ENCODE results near the gene BICRA. TPM values are rescaled to one million over a fixed set of nuclear protein-coding genes. Genes with fewer than 3 reads are reported as not detected.
"Not testable (repeated sequence)": the region's sequence is repeated elsewhere in the genome, so short reads cannot be mapped to it uniquely, and the experiment has no call there.

Gene BICRA
- total and polyA plus RNA-seq, 12 donors: 1.8 to 24.6 (median 9.0) TPM

DNA sequence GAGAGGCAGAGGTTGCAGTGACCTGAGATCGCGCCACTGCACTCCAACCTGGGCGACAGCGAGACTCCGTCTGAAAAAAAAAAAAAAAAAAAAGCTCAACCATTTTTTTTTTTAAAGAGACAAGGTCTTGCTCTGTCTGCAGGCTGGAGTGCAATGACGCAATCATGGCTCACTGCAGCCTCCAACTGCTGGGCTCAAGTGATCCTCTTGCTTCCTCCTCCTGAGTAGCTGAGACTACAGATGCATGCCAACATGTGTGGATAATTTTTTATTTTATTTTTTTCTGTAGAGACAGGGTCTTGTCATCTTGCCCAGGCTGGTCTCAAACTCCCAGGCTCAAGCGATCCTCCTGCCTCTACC lies 114.6 kb downstream of the BICRA start:
- WGBS, 4 donors: 12 to 22% (median 14%) methylated on average over 7 of the region's 7 CpGs

DNA sequence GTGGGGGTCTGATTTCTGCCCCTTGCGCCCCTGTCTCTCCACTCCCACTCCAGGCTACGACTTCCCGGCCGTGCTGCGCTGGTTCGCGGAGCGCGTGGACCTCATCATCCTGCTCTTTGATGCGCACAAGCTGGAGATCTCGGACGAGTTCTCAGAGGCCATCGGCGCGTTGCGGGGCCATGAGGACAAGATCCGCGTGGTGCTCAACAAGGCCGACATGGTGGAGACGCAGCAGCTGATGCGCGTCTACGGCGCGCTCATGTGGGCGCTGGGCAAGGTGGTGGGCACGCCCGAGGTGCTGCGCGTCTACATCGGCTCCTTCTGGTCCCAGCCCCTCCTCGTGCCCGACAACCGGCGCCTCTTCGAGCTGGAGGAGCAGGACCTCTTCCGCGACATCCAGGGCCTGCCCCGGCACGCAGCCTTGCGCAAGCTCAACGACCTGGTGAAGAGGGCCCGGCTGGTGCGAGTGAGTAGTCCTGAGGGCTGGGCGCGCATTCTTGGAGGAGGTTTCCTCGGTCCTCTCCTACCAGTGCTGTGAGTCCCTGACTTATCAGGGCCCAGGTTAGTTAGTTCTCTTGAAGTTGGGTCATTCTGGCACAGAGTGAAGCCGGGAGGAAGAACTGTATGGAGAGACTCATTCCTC lies 116.9 kb downstream of the BICRA start:
- no peaks in the 10 kb centered on the region for H3K27me3 ChIP-seq
- H3K9me3 ChIP-seq (replicated peaks in 1 of 3): no peaks in the 10 kb centered on the region
- TF ChIP-seq POLR2A (IDR thresholded peaks at IDR 0.05): no peak
- TF ChIP-seq, protein P1, sequence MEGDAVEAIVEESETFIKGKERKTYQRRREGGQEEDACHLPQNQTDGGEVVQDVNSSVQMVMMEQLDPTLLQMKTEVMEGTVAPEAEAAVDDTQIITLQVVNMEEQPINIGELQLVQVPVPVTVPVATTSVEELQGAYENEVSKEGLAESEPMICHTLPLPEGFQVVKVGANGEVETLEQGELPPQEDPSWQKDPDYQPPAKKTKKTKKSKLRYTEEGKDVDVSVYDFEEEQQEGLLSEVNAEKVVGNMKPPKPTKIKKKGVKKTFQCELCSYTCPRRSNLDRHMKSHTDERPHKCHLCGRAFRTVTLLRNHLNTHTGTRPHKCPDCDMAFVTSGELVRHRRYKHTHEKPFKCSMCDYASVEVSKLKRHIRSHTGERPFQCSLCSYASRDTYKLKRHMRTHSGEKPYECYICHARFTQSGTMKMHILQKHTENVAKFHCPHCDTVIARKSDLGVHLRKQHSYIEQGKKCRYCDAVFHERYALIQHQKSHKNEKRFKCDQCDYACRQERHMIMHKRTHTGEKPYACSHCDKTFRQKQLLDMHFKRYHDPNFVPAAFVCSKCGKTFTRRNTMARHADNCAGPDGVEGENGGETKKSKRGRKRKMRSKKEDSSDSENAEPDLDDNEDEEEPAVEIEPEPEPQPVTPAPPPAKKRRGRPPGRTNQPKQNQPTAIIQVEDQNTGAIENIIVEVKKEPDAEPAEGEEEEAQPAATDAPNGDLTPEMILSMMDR (IDR thresholded peaks at IDR 0.05): no peak
- peaks cover 0 to 24% of the 10 kb centered on the region in 2 donors for H3K36me3 ChIP-seq (replicated peaks in 1 of 2)
- WGBS, 4 donors: 83 to 91% (median 89%) methylated on average over 46 to 48 of the region's 48 CpGs
- DNase-seq: no peak
- H3K4me1 ChIP-seq (replicated peaks in 1 of 2): peaks cover 13 to 18% of the 10 kb centered on the region in 2 donors
- intact Hi-C loops (cut with DNase I): no loop called here
- peak overlapping the region in 1 of 5 donors; percentile 49 for H3K27ac ChIP-seq
- H3K4me3 ChIP-seq: no peak overlapping the region

More for the DNA sequence above, 114.6 kb downstream of the BICRA start:
- Histone ChIP-seq H3K9me3 (replicated peaks in 1 of 3) (no peaks in the 10 kb centered on the region), H3K4me1 (replicated peaks in 1 of 2) (peaks cover 26 to 30% of the 10 kb centered on the region in 2 donors), H3K27me3 (no peaks in the 10 kb centered on the region), H3K36me3 (replicated peaks in 1 of 2) (peaks cover 0 to 20% of the 10 kb centered on the region in 2 donors), H3K27ac (peak overlapping the region in 3 of 5 donors; percentile 68 to 89 (median 71)), H3K4me3 (peak overlapping the region in 1 of 4 donors; percentile 30)
- DNase-seq: peak; percentile 67 to 90 (median 87)
- intact Hi-C loops (cut with DNase I): no loop called here
- TF ChIP-seq POLR2A (IDR thresholded peaks at IDR 0.05): peak in 1 of 2 donors; percentile 17
- TF ChIP-seq, protein P1 (IDR thresholded peaks at IDR 0.05): no peak

DNA sequence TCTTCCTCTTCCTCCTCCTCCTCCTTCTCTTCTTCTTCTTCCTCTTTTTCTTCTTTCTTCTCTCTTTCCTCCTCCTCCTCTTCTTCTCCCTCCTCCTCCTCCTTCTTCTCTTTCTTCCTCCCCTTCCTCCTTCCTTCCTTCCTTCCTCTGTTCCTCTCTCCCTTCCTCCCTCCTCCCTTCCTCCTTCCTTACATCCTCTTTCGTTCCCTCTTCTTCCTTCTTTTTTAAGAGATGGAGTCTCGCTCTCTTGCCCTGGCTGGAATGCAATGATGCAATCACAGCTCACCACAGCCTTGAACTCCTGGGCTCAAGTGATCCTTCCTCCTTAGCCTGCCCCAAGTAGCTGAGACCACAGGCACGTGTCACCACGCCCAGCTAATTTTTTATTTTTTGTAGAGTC lies 117.5 kb downstream of the BICRA start:
- intact Hi-C loops (cut with DNase I): no loop called here
- Histone ChIP-seq H3K4me3 (no peak overlapping the region), H3K27me3 (no peaks in the 10 kb centered on the region), H3K27ac (peak overlapping the region in 1 of 5 donors; percentile 17), H3K36me3 (replicated peaks in 1 of 2) (peaks cover 0 to 25% of the 10 kb centered on the region in 2 donors), H3K4me1 (replicated peaks in 1 of 2) (peaks cover 13 to 18% of the 10 kb centered on the region in 2 donors), H3K9me3 (replicated peaks in 1 of 3) (no peaks in the 10 kb centered on the region)
- DNase-seq: peak in 1 of 7 donors; percentile 34
- WGBS, 4 donors: 51 to 65% (median 57%) methylated on average over 4 of the region's 4 CpGs
- TF ChIP-seq POLR2A (IDR thresholded peaks at IDR 0.05): no peak
- TF ChIP-seq, protein P1 (IDR thresholded peaks at IDR 0.05): no peak

DNA sequence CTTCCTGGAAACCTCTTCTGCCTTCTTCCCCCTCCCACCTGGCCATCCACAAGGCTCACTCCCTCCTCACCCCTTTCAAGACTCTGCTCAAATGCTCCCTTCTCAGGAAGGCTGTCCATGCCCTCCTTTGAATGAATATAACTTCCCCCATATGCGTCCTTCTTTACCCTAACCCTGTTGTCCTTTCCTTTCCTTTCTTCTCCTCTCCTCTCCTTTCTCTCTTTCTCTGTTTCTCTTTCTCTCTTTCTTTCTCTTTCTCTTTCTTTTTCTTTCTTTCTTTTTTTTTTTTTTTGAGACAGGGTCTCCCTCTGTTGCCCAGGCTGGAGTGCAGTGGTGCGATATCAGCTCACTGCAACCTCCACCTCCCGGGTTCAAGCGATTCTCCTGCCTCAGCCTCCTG lies 119.4 kb downstream of the BICRA start:
- Histone ChIP-seq H3K4me1 (replicated peaks in 1 of 2) (peaks cover 11 to 13% of the 10 kb centered on the region in 2 donors), H3K36me3 (replicated peaks in 1 of 2) (peaks cover 0 to 25% of the 10 kb centered on the region in 2 donors)
- H3K4me3 ChIP-seq; H3K27ac ChIP-seq; H3K27me3 ChIP-seq; DNase-seq; H3K9me3 ChIP-seq (replicated peaks in 1 of 3); intact Hi-C loops (cut with DNase I): not testable (repeated sequence)
- WGBS, 4 donors: 91 to 93% (median 92%) methylated on average over 4 of the region's 4 CpGs

DNA sequence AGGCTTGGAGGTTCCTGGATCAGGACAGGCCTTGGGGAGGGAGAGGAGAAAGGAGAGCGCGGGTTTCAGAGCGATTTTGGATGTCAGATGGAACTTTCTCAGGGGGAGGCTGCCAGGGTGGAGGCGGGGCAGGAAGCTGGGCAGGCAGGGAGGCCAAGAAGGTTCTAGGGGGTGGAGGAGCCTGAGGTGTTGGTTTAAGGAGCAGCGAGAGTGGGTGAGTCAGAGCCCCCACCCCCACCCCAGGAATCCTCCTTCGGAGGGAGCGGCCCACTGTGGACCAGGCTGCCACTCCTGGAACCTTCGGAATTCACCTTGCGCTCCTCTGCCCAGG lies 120.5 kb downstream of the BICRA start:
- peak overlapping the region in 3 of 5 donors; percentile 19 to 78 (median 56) for H3K27ac ChIP-seq
- TF ChIP-seq POLR2A (IDR thresholded peaks at IDR 0.05): no peak
- TF ChIP-seq, protein P1 (IDR thresholded peaks at IDR 0.05): no peak

More for the DNA sequence above, 120.5 kb downstream of the BICRA start:
- Histone ChIP-seq H3K4me1 (replicated peaks in 1 of 2) (peaks cover 4 to 8% of the 10 kb centered on the region in 2 donors), H3K36me3 (replicated peaks in 1 of 2) (peaks cover 0 to 25% of the 10 kb centered on the region in 2 donors), H3K27me3 (no peaks in the 10 kb centered on the region), H3K4me3 (no peak overlapping the region), H3K9me3 (replicated peaks in 1 of 3) (no peaks in the 10 kb centered on the region)
- intact Hi-C loops (cut with DNase I): no loop called here
- DNase-seq: peak in 1 of 7 donors; percentile 36
- 41 to 60% (median 54%) methylated on average over 5 to 9 of the region's 9 CpGs for WGBS, 4 donors

Data from adrenal gland (tissue), 12 donors.